OCI-LY3 (cell line): ENCODE results near the gene CFAP97D2.

Experiments
- EZH2phosphoT487 ChIP-seq: fragments of 200-600 bp; shearing (Covaris generic); IDR thresholded peaks from 2 replicates; pipeline ENCODE4 v1.6.1; 2018; ENCODE audit warnings: antibody characterized with exemption, mixed run types, low read depth
- TF ChIP-seq, protein P1 (sequence below): fragments of 200-600, 300-600 bp; sonication (generic); IDR thresholded peaks from 2 replicates; pipeline ENCODE4 v1.5.1; 2014; ENCODE audit warnings: antibody characterized with exemption, low read length, low read depth

DNA sequence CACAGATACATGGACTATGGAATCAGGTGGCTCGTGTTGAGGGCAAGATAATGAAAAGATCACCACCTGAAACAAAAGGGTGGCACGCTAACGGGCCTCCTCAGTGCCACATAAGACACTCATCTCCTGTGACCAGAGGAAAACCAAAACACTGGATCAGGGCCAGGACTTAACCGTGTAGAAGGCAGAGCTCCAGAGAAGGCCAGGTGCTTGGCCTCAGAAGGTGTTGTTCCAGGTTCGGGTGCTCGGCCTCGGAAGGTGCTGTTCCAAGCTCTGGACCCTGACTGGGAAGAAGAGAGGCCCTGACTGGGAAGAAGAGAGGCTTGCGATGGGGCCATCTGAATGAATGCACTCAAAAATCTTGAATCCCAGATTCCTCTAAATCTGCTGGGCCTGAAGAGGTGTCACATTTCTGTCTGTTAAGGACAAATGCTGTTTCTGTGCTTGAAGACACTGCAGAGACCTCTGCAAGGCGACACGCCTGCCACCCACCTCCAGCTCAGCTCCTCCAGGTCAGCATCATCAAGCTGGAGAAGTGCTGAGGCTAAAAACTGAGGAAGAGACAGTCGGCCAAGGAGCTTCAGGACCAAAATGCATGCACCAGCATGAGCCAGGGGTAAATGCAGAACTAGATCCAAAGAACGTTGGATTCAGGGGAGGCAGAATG lies 44.0 kb upstream of the CFAP97D2 start:
- TF ChIP-seq, protein P1, sequence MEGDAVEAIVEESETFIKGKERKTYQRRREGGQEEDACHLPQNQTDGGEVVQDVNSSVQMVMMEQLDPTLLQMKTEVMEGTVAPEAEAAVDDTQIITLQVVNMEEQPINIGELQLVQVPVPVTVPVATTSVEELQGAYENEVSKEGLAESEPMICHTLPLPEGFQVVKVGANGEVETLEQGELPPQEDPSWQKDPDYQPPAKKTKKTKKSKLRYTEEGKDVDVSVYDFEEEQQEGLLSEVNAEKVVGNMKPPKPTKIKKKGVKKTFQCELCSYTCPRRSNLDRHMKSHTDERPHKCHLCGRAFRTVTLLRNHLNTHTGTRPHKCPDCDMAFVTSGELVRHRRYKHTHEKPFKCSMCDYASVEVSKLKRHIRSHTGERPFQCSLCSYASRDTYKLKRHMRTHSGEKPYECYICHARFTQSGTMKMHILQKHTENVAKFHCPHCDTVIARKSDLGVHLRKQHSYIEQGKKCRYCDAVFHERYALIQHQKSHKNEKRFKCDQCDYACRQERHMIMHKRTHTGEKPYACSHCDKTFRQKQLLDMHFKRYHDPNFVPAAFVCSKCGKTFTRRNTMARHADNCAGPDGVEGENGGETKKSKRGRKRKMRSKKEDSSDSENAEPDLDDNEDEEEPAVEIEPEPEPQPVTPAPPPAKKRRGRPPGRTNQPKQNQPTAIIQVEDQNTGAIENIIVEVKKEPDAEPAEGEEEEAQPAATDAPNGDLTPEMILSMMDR, result no peak
- no peak for TF ChIP-seq EZH2phosphoT487
